CD4-positive, alpha-beta T cell treated with Interleukin-15 for 1 hour (primary cell): ENCODE results near the gene B3GNT3.

Experiments used
- DNase-seq: peaks from one replicate; pipeline ENCODE4 v3.0.0-alpha.2; 2020

Gene B3GNT3

GRCh38 chr19:17794731-17795494 is at the start of gene B3GNT3:
TSS of gene B3GNT3 (plus strand) at chr19:17795138. CDS start at chr19:17807808, 12,670 bp downstream.
- DNase-seq = no peak

GRCh38 chr19:17747205-17748098 is 47.5 kb upstream of the B3GNT3 start:
- peak; percentile 96 for DNase-seq

- no peak for DNase-seq
Measured at GRCh38 chr19:17748884-17749638, 45.9 kb upstream of the B3GNT3 start.

- peak; percentile 28 for DNase-seq
Measured at GRCh38 chr19:17749912-17750317, 45.0 kb upstream of the B3GNT3 start.

- peak; percentile 89 for DNase-seq
Measured at GRCh38 chr19:17751103-17751911, 43.6 kb upstream of the B3GNT3 start, which contains the start of gene FCHO1. TSS of gene FCHO1 (plus strand) at chr19:17751477. CDS start at chr19:17755165, 3,688 bp downstream.

- no peak for DNase-seq
Measured at GRCh38 chr19:17751912-17752273, 43.0 kb upstream of the B3GNT3 start.

- DNase-seq = no peak
Measured at GRCh38 chr19:17752865-17753639, 41.9 kb upstream of the B3GNT3 start.

- no peak for DNase-seq
Measured at GRCh38 chr19:17753976-17754375, 41.0 kb upstream of the B3GNT3 start.

- peak; percentile 64 for DNase-seq
Measured at GRCh38 chr19:17754634-17755442, 40.1 kb upstream of the B3GNT3 start.

GRCh38 chr19:17755443-17755890 is 39.5 kb upstream of the B3GNT3 start:
- no peak for DNase-seq

- peak; percentile 69 for DNase-seq
Measured at GRCh38 chr19:17755977-17756670, 38.8 kb upstream of the B3GNT3 start.

GRCh38 chr19:17757125-17757524 is 37.8 kb upstream of the B3GNT3 start:
- DNase-seq = no peak

GRCh38 chr19:17758515-17758914 is 36.4 kb upstream of the B3GNT3 start:
- no peak for DNase-seq

- no peak for DNase-seq
Measured at GRCh38 chr19:17761148-17761547, 33.8 kb upstream of the B3GNT3 start.

- DNase-seq = peak; percentile 55
Measured at GRCh38 chr19:17762505-17763229, 32.3 kb upstream of the B3GNT3 start.

- DNase-seq = no peak
Measured at GRCh38 chr19:17764348-17764747, 30.6 kb upstream of the B3GNT3 start.

- peak; percentile 76 for DNase-seq
Measured at GRCh38 chr19:17765069-17765618, 29.8 kb upstream of the B3GNT3 start.

GRCh38 chr19:17766543-17767131 is 28.3 kb upstream of the B3GNT3 start:
- peak; percentile 62 for DNase-seq
